ENCODE measurements around the gene NFAT5. TPM values are rescaled to one million over a fixed set of nuclear protein-coding genes. Genes with fewer than 3 reads are reported as not detected.

Gene NFAT5
- total and polyA plus RNA-seq, 4 donors = 5.2 to 111 (median 22.5) TPM

DNA sequence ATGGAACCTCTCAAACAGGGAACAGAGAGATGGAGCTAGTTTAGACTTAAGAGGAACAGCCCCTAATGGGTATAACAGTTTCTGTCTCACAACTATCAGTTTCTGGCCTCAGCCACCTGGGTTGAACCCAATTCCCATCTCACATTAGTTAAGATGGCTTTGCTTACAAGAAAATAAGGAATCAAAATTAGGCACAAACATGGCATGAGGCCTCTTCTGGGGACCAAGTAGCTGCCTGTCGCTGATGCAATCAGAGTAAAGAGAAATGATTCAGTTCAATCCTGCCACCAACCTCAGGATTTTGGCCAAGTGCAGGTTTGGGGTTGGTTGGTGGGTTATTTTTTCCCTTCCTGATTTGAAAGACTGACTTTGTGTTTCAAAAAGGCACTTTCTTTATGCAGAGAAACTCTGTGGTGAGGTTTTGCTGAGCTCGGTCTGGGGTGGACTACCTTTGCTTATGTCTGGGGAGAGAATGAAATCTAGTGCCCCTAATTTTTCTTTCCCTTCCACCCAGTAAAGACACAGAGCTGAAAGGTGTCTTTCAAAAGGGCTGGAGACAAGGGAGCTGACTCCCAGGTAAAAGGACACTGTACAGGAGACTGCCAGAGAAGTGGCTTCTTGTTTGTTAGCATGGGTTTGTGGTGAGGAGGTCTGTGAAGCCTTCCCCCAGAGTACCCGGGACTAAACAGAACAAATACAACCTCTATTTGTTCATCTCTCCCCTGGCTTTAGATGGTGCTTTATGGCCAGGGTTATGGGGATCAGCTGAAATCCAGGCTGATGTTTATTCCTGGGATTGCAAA lies 44.8 kb upstream of the NFAT5 start:
- Histone ChIP-seq H3K27me3 (ENCODE audit: control insufficient read depth in 3 of 3, insufficient read depth in 3 of 3, low read length in 2 of 3) (no peaks in the 10 kb centered on the region), H3K36me3 (ENCODE audit: control insufficient read depth in 4 of 4, insufficient read depth in 4 of 4, low read length in 4 of 4) (no peaks in the 10 kb centered on the region), H3K27ac (ENCODE audit: low read depth in 1 of 2, low read length in 1 of 2) (no peak overlapping the region), H3K4me1 (ENCODE audit: control insufficient read depth in 5 of 5, insufficient read depth in 5 of 5, low read length in 5 of 5) (no peaks in the 10 kb centered on the region), H3K9me3 (ENCODE audit: control insufficient read depth in 4 of 4, insufficient read depth in 3 of 4, low read length in 3 of 4) (peaks cover 0 to 4% (median 0%) of the 10 kb centered on the region in 4 donors), H3K4me3 (no peak overlapping the region), H3K9ac (ENCODE audit: insufficient read depth in 1 of 2, low read length in 2 of 2) (no peak overlapping the region)
- TF ChIP-seq, protein P1, sequence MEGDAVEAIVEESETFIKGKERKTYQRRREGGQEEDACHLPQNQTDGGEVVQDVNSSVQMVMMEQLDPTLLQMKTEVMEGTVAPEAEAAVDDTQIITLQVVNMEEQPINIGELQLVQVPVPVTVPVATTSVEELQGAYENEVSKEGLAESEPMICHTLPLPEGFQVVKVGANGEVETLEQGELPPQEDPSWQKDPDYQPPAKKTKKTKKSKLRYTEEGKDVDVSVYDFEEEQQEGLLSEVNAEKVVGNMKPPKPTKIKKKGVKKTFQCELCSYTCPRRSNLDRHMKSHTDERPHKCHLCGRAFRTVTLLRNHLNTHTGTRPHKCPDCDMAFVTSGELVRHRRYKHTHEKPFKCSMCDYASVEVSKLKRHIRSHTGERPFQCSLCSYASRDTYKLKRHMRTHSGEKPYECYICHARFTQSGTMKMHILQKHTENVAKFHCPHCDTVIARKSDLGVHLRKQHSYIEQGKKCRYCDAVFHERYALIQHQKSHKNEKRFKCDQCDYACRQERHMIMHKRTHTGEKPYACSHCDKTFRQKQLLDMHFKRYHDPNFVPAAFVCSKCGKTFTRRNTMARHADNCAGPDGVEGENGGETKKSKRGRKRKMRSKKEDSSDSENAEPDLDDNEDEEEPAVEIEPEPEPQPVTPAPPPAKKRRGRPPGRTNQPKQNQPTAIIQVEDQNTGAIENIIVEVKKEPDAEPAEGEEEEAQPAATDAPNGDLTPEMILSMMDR (IDR thresholded peaks at IDR 0.05; ENCODE audit: control extremely low read depth, extremely low read depth) = no peak
- ATAC-seq (ENCODE audit: insufficient read depth, low FRiP score) (no peak), DNase-seq (no peak)
- 44 to 68% methylated on average over 3 of the region's 3 CpGs for WGBS, 2 donors

DNA sequence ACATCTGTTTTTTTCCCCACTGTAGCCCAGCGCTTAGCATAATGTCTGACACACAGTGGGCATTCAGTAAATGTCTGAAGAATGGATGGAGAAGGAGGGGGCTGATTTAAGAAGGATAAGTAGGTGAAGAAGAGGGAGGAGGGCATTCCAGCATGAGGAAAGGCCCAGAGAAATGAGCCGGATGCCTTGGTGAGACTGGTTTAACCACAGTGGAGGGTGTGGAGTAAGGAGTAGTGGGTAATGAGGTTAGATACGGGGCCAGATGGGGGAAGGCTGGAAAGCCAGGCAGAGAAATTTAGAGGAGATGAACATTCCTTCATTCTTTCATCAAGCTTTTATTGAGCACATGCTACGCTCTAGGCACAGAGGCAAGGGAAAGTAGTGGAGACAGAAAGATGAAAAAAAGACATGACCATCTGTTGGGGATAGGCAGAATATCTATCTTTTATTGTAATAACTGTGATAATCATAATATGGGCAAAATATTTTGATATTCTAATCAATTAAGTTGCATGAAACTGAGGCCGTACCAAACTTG lies 43.7 kb upstream of the NFAT5 start:
- no peak for DNase-seq
- Histone ChIP-seq H3K27ac (ENCODE audit: low read depth in 1 of 2, low read length in 1 of 2) (no peak overlapping the region), H3K4me3 (no peak overlapping the region), H3K27me3 (ENCODE audit: control insufficient read depth in 3 of 3, insufficient read depth in 3 of 3, low read length in 2 of 3) (no peaks in the 10 kb centered on the region), H3K9me3 (ENCODE audit: control insufficient read depth in 4 of 4, insufficient read depth in 3 of 4, low read length in 3 of 4) (peaks cover 0 to 4% (median 0%) of the 10 kb centered on the region in 4 donors), H3K36me3 (ENCODE audit: control insufficient read depth in 4 of 4, insufficient read depth in 4 of 4, low read length in 4 of 4) (no peaks in the 10 kb centered on the region), H3K4me1 (ENCODE audit: control insufficient read depth in 5 of 5, insufficient read depth in 5 of 5, low read length in 5 of 5) (no peaks in the 10 kb centered on the region), H3K9ac (ENCODE audit: insufficient read depth in 1 of 2, low read length in 2 of 2) (no peak overlapping the region)
- ATAC-seq (ENCODE audit: insufficient read depth, low FRiP score) = no peak
- TF ChIP-seq, protein P1 (IDR thresholded peaks at IDR 0.05; ENCODE audit: control extremely low read depth, extremely low read depth) = no peak
- WGBS, 2 donors = 92% methylated on average over 5 of the region's 5 CpGs

DNA sequence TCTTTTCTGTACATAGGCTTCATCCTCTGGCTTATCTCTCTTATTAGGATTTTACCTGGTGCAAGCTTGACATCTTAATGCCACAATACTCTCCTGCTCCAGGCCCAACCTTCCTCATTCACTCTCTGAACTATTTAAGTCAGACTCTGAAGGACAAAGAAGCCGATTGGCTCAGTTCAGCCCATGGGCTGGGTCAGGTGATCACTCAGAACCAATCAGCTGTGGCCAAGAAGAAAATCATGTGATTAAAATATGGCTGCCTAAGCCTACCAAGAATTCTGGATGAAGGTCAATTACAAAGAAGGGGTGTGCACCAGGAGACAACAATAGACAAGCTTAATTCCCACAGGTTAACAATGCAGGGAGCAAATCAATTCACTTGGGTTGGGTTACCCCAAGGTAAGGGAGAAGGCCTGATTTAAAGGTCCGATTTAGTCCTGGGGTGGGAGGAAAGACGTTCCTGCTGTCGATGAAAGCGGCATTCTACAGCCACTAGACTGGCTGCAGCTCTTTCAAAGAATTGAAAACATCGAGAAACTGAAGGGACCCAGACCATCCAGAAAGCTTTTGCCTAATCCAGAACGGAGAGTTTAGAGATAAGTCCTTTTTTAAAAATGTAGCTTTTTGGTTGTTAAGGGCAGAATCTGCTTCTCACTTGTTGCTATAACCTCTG lies 42.9 kb upstream of the NFAT5 start:
- no peak overlapping the region for H3K27ac ChIP-seq (ENCODE audit: low read depth in 1 of 2, low read length in 1 of 2)
- no peak overlapping the region for H3K9ac ChIP-seq (ENCODE audit: insufficient read depth in 1 of 2, low read length in 2 of 2)
- no peaks in the 10 kb centered on the region for H3K4me1 ChIP-seq (ENCODE audit: control insufficient read depth in 5 of 5, insufficient read depth in 5 of 5, low read length in 5 of 5)
- no peak overlapping the region for H3K4me3 ChIP-seq
- 95 to 98% methylated on average over 7 of the region's 7 CpGs for WGBS, 2 donors
- no peaks in the 10 kb centered on the region for H3K36me3 ChIP-seq (ENCODE audit: control insufficient read depth in 4 of 4, insufficient read depth in 4 of 4, low read length in 4 of 4)
- TF ChIP-seq, protein P1 (IDR thresholded peaks at IDR 0.05; ENCODE audit: control extremely low read depth, extremely low read depth) = no peak
- DNase-seq = no peak
- no peaks in the 10 kb centered on the region for H3K27me3 ChIP-seq (ENCODE audit: control insufficient read depth in 3 of 3, insufficient read depth in 3 of 3, low read length in 2 of 3)
- no peak for ATAC-seq (ENCODE audit: insufficient read depth, low FRiP score)
- H3K9me3 ChIP-seq (ENCODE audit: control insufficient read depth in 4 of 4, insufficient read depth in 3 of 4, low read length in 3 of 4) = peaks cover 0 to 4% (median 0%) of the 10 kb centered on the region in 4 donors

All from lung (tissue), 12 donors.